Mammary epithelial cell (primary cell): ENCODE results near the gene ATF6.

Source experiments
- EZH2 ChIP-seq: IDR thresholded peaks from 2 replicates; pipeline ENCODE4 v1.6.1; 2012; ENCODE audit warnings: low read length, inconsistent platforms, borderline replicate concordance
- TF ChIP-seq, protein P1 (sequence below), 2 donors: IDR thresholded peaks in 1 of 2; conservative IDR thresholded peaks in 1 of 2; 2 replicates each; pipeline ENCODE4 v1.5.1; 2011 to 2012; ENCODE audit warnings: inconsistent platforms in 2 of 2, low read length in 2 of 2, mild to moderate bottlenecking in 2 of 2, control low read depth in 1 of 2, low read depth in 1 of 2; ENCODE audit not compliant: insufficient read depth in 1 of 2; ENCODE audit errors: extremely low read depth in 1 of 2

DNA sequence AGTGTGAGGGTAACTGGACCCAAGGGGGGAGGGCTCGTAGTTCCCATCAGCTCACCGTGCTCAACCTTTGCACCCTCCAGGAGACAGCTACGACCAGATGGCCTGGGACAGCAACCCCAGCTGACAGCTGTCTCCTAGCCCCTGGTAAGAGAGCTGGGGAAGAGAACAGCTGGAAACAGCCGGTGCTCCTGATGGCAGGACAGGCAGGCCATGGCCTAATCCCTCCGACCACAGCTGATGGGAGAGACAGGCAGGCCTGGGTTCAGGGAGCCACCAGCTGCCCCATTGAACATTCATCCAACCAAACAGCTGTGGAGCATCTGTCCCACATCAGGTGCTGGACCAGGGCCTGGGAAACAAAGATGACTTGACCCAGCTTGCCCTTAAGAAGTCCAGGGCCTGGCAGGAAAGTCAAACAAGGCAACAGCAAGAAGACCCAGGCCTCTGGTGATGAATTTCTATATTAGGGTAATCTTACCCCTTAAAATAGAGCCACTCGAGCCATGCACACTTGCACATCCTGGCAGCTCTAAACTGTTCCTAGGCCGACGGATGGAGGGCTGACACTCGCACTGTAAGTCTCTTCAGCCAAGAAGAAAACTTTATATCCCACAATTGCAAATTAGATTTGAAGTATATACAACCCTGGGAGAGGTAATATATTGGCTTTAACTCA lies 245.4 kb downstream of the ATF6 start:
- TF ChIP-seq, protein P1, sequence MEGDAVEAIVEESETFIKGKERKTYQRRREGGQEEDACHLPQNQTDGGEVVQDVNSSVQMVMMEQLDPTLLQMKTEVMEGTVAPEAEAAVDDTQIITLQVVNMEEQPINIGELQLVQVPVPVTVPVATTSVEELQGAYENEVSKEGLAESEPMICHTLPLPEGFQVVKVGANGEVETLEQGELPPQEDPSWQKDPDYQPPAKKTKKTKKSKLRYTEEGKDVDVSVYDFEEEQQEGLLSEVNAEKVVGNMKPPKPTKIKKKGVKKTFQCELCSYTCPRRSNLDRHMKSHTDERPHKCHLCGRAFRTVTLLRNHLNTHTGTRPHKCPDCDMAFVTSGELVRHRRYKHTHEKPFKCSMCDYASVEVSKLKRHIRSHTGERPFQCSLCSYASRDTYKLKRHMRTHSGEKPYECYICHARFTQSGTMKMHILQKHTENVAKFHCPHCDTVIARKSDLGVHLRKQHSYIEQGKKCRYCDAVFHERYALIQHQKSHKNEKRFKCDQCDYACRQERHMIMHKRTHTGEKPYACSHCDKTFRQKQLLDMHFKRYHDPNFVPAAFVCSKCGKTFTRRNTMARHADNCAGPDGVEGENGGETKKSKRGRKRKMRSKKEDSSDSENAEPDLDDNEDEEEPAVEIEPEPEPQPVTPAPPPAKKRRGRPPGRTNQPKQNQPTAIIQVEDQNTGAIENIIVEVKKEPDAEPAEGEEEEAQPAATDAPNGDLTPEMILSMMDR (conservative IDR thresholded peaks at IDR 0.05 in 1 of 2, IDR thresholded peaks at IDR 0.05 in 1 of 2; ENCODE audit: extremely low read depth in 1 of 2, insufficient read depth in 1 of 2, low read depth in 1 of 2, low read length in 2 of 2): no peak
- no peak for TF ChIP-seq EZH2
